ENCODE data around the gene CXCL16. TPM values are rescaled to one million over a fixed set of nuclear protein-coding genes. Genes with fewer than 3 reads are reported as not detected.
A peak's percentile ranks its signal among the peaks of the same experiment; 100 is the strongest.

The CXCL16 gene
- total RNA-seq, 1 donor from 2014 or later, result 1.6 TPM

- H3K4me3 ChIP-seq (ENCODE audit: low read length in 3 of 3), result no peak overlapping the region
- peaks cover 22 to 42% (median 30%) of the 10 kb centered on the region in 3 donors for H3K27me3 ChIP-seq (ENCODE audit: control insufficient read depth in 3 of 3, insufficient read depth in 3 of 3, low read length in 3 of 3)
- H3K9me3 ChIP-seq (ENCODE audit: control insufficient read depth in 3 of 3, low read length in 3 of 3), result no peaks in the 10 kb centered on the region
- H3K4me1 ChIP-seq (ENCODE audit: control insufficient read depth in 3 of 3, insufficient read depth in 3 of 3, low read length in 3 of 3), result no peaks in the 10 kb centered on the region
- no peak overlapping the region for H3K9ac ChIP-seq (ENCODE audit: low read depth in 1 of 3, low read length in 3 of 3)
- H3K27ac ChIP-seq (ENCODE audit: low read depth, low read length), result no peak overlapping the region
- no peaks in the 10 kb centered on the region for H3K36me3 ChIP-seq (ENCODE audit: control insufficient read depth in 3 of 3, insufficient read depth in 3 of 3, low read length in 3 of 3)
Measured at GRCh38 chr17:4777969-4778760, 38.4 kb upstream of the CXCL16 start.

- Histone ChIP-seq H3K36me3 (ENCODE audit: control insufficient read depth in 3 of 3, insufficient read depth in 3 of 3, low read length in 3 of 3) (no peaks in the 10 kb centered on the region), H3K27ac (ENCODE audit: low read depth, low read length) (no peak overlapping the region), H3K9ac (ENCODE audit: low read depth in 1 of 3, low read length in 3 of 3) (no peak overlapping the region), H3K27me3 (ENCODE audit: control insufficient read depth in 3 of 3, insufficient read depth in 3 of 3, low read length in 3 of 3) (peaks cover 14 to 23% (median 18%) of the 10 kb centered on the region in 3 donors), H3K4me1 (ENCODE audit: control insufficient read depth in 3 of 3, insufficient read depth in 3 of 3, low read length in 3 of 3) (no peaks in the 10 kb centered on the region), H3K9me3 (ENCODE audit: control insufficient read depth in 3 of 3, low read length in 3 of 3) (no peaks in the 10 kb centered on the region), H3K4me3 (ENCODE audit: low read length in 3 of 3) (no peak overlapping the region)
Measured at GRCh38 chr17:4772235-4772613, 32.5 kb upstream of the CXCL16 start.

- Histone ChIP-seq H3K9ac (ENCODE audit: low read depth in 1 of 3, low read length in 3 of 3) (no peak within 1 kb of the TSS), H3K4me1 (ENCODE audit: control insufficient read depth in 3 of 3, insufficient read depth in 3 of 3, low read length in 3 of 3) (no peaks in the 10 kb centered on the region), H3K4me3 (ENCODE audit: low read length in 3 of 3) (no peak within 1 kb of the TSS), H3K27ac (ENCODE audit: low read depth, low read length) (no peak within 1 kb of the TSS), H3K9me3 (ENCODE audit: control insufficient read depth in 3 of 3, low read length in 3 of 3) (no peaks in the 10 kb centered on the region), H3K27me3 (ENCODE audit: control insufficient read depth in 3 of 3, insufficient read depth in 3 of 3, low read length in 3 of 3) (peaks cover 14 to 23% (median 18%) of the 10 kb centered on the region in 3 donors), H3K36me3 (ENCODE audit: control insufficient read depth in 3 of 3, insufficient read depth in 3 of 3, low read length in 3 of 3) (no peaks in the 10 kb centered on the region)
Measured at GRCh38 chr17:4771519-4772234, 31.9 kb upstream of the CXCL16 start, which contains the start of gene TM4SF5. TSS of gene TM4SF5 (plus strand) at chr17:4771886. CDS start at chr17:4771923, 37 bp downstream.

GRCh38 chr17:4769628-4770027 lies 29.9 kb upstream of the CXCL16 start:
- no peaks in the 10 kb centered on the region for H3K4me1 ChIP-seq (ENCODE audit: control insufficient read depth in 3 of 3, insufficient read depth in 3 of 3, low read length in 3 of 3)
- no peak overlapping the region for H3K9ac ChIP-seq (ENCODE audit: low read depth in 1 of 3, low read length in 3 of 3)
- H3K27ac ChIP-seq (ENCODE audit: low read depth, low read length), result no peak overlapping the region
- H3K36me3 ChIP-seq (ENCODE audit: control insufficient read depth in 3 of 3, insufficient read depth in 3 of 3, low read length in 3 of 3), result no peaks in the 10 kb centered on the region
- no peaks in the 10 kb centered on the region for H3K9me3 ChIP-seq (ENCODE audit: control insufficient read depth in 3 of 3, low read length in 3 of 3)
- H3K4me3 ChIP-seq (ENCODE audit: low read length in 3 of 3), result no peak overlapping the region
- H3K27me3 ChIP-seq (ENCODE audit: control insufficient read depth in 3 of 3, insufficient read depth in 3 of 3, low read length in 3 of 3), result peaks cover 14 to 21% (median 18%) of the 10 kb centered on the region in 3 donors

GRCh38 chr17:4768298-4768697 lies 28.6 kb upstream of the CXCL16 start:
- Histone ChIP-seq H3K27me3 (ENCODE audit: control insufficient read depth in 3 of 3, insufficient read depth in 3 of 3, low read length in 3 of 3) (peaks cover 10 to 13% (median 12%) of the 10 kb centered on the region in 3 donors), H3K4me1 (ENCODE audit: control insufficient read depth in 3 of 3, insufficient read depth in 3 of 3, low read length in 3 of 3) (no peaks in the 10 kb centered on the region), H3K27ac (ENCODE audit: low read depth, low read length) (no peak overlapping the region), H3K36me3 (ENCODE audit: control insufficient read depth in 3 of 3, insufficient read depth in 3 of 3, low read length in 3 of 3) (no peaks in the 10 kb centered on the region), H3K4me3 (ENCODE audit: low read length in 3 of 3) (no peak overlapping the region), H3K9me3 (ENCODE audit: control insufficient read depth in 3 of 3, low read length in 3 of 3) (no peaks in the 10 kb centered on the region), H3K9ac (ENCODE audit: low read depth in 1 of 3, low read length in 3 of 3) (no peak overlapping the region)

GRCh38 chr17:4766723-4767122 lies 27.0 kb upstream of the CXCL16 start:
- H3K27me3 ChIP-seq (ENCODE audit: control insufficient read depth in 3 of 3, insufficient read depth in 3 of 3, low read length in 3 of 3), result peaks cover 4 to 6% (median 5%) of the 10 kb centered on the region in 3 donors
- no peaks in the 10 kb centered on the region for H3K4me1 ChIP-seq (ENCODE audit: control insufficient read depth in 3 of 3, insufficient read depth in 3 of 3, low read length in 3 of 3)
- H3K36me3 ChIP-seq (ENCODE audit: control insufficient read depth in 3 of 3, insufficient read depth in 3 of 3, low read length in 3 of 3), result no peaks in the 10 kb centered on the region
- H3K27ac ChIP-seq (ENCODE audit: low read depth, low read length), result peak overlapping the region; percentile 50
- H3K9ac ChIP-seq (ENCODE audit: low read depth in 1 of 3, low read length in 3 of 3), result peak overlapping the region in 1 of 3 donors; percentile 47
- H3K4me3 ChIP-seq (ENCODE audit: low read length in 3 of 3), result no peak overlapping the region
- H3K9me3 ChIP-seq (ENCODE audit: control insufficient read depth in 3 of 3, low read length in 3 of 3), result no peaks in the 10 kb centered on the region

GRCh38 chr17:4766201-4766600 lies 26.5 kb upstream of the CXCL16 start:
- H3K4me1 ChIP-seq (ENCODE audit: control insufficient read depth in 3 of 3, insufficient read depth in 3 of 3, low read length in 3 of 3), result no peaks in the 10 kb centered on the region
- H3K27me3 ChIP-seq (ENCODE audit: control insufficient read depth in 3 of 3, insufficient read depth in 3 of 3, low read length in 3 of 3), result peaks cover 0 to 3% (median 0%) of the 10 kb centered on the region in 3 donors
- no peaks in the 10 kb centered on the region for H3K36me3 ChIP-seq (ENCODE audit: control insufficient read depth in 3 of 3, insufficient read depth in 3 of 3, low read length in 3 of 3)
- H3K9me3 ChIP-seq (ENCODE audit: control insufficient read depth in 3 of 3, low read length in 3 of 3), result no peaks in the 10 kb centered on the region
- H3K4me3 ChIP-seq (ENCODE audit: low read length in 3 of 3), result no peak overlapping the region
- H3K27ac ChIP-seq (ENCODE audit: low read depth, low read length), result peak overlapping the region; percentile 50
- peak overlapping the region in 1 of 3 donors; percentile 47 for H3K9ac ChIP-seq (ENCODE audit: low read depth in 1 of 3, low read length in 3 of 3)

GRCh38 chr17:4764595-4764994 lies 24.9 kb upstream of the CXCL16 start:
- Histone ChIP-seq H3K9ac (ENCODE audit: low read depth in 1 of 3, low read length in 3 of 3) (no peak overlapping the region), H3K36me3 (ENCODE audit: control insufficient read depth in 3 of 3, insufficient read depth in 3 of 3, low read length in 3 of 3) (no peaks in the 10 kb centered on the region), H3K9me3 (ENCODE audit: control insufficient read depth in 3 of 3, low read length in 3 of 3) (no peaks in the 10 kb centered on the region), H3K27ac (ENCODE audit: low read depth, low read length) (peak overlapping the region; percentile 60), H3K27me3 (ENCODE audit: control insufficient read depth in 3 of 3, insufficient read depth in 3 of 3, low read length in 3 of 3) (no peaks in the 10 kb centered on the region), H3K4me3 (ENCODE audit: low read length in 3 of 3) (no peak overlapping the region), H3K4me1 (ENCODE audit: control insufficient read depth in 3 of 3, insufficient read depth in 3 of 3, low read length in 3 of 3) (no peaks in the 10 kb centered on the region)

- Histone ChIP-seq H3K9ac (ENCODE audit: low read depth in 1 of 3, low read length in 3 of 3) (no peak overlapping the region), H3K9me3 (ENCODE audit: control insufficient read depth in 3 of 3, low read length in 3 of 3) (no peaks in the 10 kb centered on the region), H3K4me1 (ENCODE audit: control insufficient read depth in 3 of 3, insufficient read depth in 3 of 3, low read length in 3 of 3) (no peaks in the 10 kb centered on the region), H3K27me3 (ENCODE audit: control insufficient read depth in 3 of 3, insufficient read depth in 3 of 3, low read length in 3 of 3) (peaks cover 0 to 9% (median 6%) of the 10 kb centered on the region in 3 donors), H3K36me3 (ENCODE audit: control insufficient read depth in 3 of 3, insufficient read depth in 3 of 3, low read length in 3 of 3) (no peaks in the 10 kb centered on the region), H3K4me3 (ENCODE audit: low read length in 3 of 3) (no peak overlapping the region), H3K27ac (ENCODE audit: low read depth, low read length) (no peak overlapping the region)
Measured at GRCh38 chr17:4759776-4760236, 20.1 kb upstream of the CXCL16 start.

- no peak overlapping the region for H3K27ac ChIP-seq (ENCODE audit: low read depth, low read length)
- H3K4me1 ChIP-seq (ENCODE audit: control insufficient read depth in 3 of 3, insufficient read depth in 3 of 3, low read length in 3 of 3), result peaks cover 0 to under 1% (median 0%) of the 10 kb centered on the region in 3 donors
- H3K36me3 ChIP-seq (ENCODE audit: control insufficient read depth in 3 of 3, insufficient read depth in 3 of 3, low read length in 3 of 3), result no peaks in the 10 kb centered on the region
- H3K27me3 ChIP-seq (ENCODE audit: control insufficient read depth in 3 of 3, insufficient read depth in 3 of 3, low read length in 3 of 3), result peaks cover 29 to 33% (median 30%) of the 10 kb centered on the region in 3 donors
- no peak overlapping the region for H3K4me3 ChIP-seq (ENCODE audit: low read length in 3 of 3)
- no peak overlapping the region for H3K9ac ChIP-seq (ENCODE audit: low read depth in 1 of 3, low read length in 3 of 3)
- no peaks in the 10 kb centered on the region for H3K9me3 ChIP-seq (ENCODE audit: control insufficient read depth in 3 of 3, low read length in 3 of 3)
Measured at GRCh38 chr17:4753392-4753791, 13.7 kb upstream of the CXCL16 start.
